ENCODE measurements around the gene MPO.

The MPO gene

DNA sequence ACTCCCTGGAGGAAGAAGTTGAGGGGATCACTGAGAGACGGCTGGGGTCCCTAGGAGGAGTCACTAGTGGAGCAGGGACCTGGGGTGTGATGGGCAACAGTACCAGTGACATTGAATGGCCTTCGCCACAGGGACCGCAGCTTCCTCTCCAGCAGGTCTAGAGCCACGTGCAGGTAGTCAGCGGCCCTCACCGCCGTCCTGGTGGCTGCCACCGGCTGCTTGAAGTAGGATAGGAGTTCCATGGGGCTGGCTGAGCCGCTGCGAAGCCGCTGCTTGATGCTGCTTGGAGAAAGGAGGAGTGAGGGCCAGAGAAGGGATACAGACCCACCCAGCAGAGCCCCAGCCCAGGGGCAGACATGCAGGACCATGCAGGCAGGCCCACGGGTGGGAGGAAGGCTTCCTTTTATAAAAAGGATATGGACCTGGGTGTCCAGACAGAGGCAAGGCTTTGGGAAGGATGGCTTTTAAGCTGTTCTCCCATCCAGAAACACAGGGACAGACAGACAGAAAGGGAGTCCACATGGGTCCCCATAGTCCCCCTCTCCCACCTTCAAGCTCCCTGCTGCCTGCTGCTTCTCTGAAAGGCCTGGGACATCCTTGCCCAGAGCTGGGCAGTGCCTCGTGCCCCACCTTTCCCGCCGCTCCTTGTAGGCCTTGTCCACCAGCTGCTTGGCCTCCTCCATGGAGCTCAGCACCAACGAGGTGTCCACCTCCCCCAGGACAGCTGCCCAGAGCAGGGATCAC is 827 bp downstream of the MPO start:
- DNase-seq (ENCODE audit: low spot score), result peak; percentile 1

DNA sequence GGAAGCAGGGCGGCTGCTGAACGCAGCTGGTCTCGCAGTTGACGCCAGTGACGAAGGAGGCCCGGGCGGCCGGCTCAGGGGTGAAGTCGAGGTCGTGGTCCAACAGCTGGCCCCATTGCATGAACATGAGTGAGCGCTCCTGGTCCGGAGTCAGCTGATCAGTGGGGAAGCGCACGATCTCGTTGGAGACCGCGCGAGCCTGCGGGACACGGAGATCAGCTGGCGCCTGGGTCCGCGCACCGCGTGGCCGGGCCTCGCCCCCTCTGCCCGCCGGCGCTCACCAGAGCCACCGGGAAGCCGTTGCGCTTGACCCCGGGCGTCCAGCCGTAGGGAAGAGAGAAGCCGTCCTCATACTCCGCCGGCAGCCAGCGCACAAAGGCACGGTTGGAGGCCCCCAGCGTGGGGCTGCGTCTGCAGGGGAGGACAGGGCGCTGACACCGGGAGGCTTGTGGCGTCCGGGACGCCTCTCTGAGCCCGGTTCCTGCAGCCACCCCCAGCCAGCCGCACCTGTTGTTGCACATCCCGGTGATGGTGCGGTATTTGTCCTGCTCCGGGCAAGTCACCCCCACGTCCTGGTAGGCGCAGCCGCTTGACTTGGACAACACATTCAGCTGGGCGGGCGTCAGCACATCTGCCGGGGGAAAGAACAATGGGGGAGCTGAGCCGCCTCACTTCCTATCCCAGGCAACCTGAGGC is 1.6 kb downstream of the MPO start:
- DNase-seq (ENCODE audit: low spot score), result no peak

DNA sequence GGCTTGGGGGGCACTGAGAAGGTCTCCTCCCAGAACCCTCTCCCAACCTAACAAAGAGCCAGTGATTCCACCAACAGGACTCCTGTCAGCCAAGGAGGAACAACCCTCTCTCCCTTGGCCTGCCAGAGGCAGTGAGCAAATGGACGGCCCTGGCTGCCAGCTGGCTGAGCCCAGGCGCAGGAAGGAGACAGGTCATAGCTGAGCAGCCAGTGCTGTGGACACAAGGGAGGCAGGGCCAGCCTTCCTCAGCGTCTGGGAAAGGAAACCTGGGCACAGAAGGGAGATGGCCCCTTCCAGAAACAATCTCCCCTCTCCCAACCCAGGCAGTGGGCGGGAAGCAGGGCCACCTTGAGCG is 2.1 kb downstream of the MPO start:
- peak; percentile 26 for DNase-seq (ENCODE audit: low spot score)

DNA sequence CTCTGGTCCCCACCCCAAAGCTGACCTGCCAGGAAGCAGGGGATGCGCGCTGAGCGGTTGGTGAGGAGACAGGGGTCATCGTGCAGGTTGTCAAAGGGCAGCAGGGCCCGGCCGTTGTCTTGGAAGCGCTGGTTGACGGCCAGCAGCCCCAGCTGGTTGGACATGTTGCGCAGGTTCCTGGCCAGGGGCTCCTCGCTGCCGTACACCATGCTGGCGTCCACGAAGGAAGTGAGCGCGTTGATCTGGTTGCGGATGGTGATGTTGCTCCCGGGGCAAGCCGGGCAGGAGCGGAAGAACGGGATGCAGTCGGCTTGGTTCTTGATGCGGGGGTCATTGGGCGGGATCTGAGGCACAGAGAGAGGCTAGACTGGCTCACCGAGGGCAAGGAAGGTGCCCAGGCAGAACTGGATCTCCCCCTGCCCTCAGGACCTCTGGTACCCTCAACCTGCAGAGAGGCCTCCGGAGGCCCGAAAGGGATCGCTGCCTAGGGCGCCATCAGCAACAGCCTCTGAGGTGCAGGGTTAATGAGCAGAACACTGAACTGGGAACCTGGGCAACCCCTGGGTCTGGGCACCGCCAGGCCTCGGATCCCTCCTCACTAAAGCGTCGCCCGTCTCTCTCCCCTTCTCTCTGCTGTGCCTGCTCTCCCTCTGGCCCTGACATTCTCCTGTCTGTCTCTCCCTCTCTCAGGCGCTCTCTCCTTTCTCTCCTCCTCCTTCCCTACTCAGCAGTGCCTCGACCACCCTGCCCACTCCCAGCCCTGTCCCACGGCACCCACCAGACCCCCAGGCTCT is 2.7 kb downstream of the MPO start:
- no peak for DNase-seq (ENCODE audit: low spot score)

DNA sequence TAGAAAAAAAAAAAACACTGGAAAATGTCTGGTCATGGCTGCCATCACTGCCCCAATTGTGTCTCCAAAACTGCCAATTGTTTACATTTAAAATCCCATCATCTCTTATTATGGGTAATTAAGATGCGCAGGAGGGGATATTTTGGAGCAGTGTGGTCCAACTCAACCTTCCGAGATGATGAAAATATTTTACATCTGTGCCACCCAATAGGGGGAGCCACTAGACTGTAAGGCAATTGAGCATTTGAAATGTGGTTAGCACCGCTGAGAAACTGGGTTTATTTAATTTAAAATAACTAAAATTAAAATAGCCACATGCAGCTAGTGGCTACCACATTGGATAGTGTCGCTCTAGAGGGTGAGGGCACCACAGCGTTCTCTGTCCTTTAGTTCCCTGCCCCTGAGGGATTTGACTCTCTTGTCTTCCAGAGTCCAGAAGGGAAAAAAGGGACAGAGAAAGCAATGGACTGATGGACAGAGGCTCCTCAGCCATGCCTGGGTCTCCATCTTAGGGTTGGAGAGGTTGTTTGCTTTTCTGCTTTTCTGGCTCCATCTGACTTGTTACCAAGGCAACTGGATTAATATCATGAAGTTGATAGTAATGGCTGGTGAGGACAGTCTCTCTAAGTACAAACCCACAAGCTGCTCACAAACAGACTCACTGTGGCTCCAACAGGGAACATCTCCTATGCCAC is 3.5 kb downstream of the MPO start:
- DNase-seq (ENCODE audit: low spot score), result no peak

DNA sequence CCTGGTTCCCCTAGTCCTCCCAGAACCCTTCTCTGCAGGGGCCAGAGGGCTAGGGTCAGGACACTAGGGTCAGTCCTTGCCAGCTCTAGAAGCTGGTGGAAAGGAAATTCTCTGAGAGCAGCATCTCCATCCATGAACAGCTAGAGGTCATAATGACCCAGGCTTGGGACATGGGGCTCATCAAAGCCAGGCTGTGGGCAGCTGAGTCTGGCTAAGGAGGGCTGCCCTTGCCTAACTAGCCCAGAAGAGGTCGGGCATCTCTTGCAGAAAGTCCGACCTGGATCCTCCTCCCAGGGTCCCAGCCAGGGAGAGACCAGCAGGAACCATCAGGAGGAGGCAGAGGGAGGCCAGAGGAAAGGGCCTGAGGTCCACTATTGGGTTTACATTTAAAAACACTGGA is 4.3 kb downstream of the MPO start:
- no peak for DNase-seq (ENCODE audit: low spot score)

DNA sequence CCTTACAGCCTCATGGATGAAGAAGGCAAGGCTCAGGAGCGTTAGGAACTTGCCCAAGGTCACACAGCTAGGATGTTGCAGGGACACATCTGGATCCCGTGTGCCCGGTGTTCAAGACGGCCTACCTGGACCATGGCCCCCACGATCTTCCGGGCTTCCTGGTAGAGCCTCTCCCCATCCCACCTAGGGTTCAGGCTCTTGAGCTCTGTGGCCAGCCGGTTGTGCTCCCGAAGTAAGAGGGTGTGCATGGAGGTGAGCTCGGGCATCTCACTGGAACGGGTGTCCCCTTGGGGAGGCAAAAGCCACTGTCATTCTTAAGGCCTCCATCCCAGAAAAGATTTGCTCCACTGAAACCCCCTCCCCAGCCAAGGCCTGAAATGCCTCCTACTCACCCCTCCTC is 5.3 kb downstream of the MPO start:
- no peak for DNase-seq (ENCODE audit: low spot score)

DNA sequence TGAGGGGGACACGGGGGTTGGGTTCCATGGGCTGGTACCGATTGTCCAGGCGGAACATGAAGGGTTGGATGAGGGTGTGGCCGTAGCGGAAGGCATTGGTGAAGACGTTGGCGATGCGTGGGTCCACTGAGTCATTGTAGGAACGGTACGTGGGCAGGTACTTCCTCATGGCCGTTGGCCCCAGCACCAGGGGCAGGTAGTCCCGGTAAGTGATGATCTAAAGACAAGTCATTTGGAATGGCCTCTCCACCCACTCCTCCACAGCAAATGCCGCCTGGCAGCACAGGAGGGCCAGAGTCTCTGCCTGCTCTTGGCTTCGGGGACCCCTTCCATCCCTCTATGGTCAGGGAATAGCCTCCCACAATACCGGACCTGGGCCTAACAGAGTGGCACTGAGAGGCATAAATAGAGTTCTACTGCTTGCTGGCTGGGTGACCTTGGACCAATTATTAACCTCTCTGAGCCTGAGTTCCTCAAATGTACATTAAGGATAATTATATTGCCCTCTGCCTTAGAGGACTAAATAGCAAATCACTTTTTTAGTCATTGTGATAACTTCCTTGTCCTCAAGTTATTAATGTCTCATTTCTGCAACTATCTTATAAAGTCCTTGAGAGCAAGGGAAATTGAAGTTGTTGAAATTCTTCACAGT is 7.2 kb downstream of the MPO start:
- DNase-seq (ENCODE audit: low spot score), result no peak

DNA sequence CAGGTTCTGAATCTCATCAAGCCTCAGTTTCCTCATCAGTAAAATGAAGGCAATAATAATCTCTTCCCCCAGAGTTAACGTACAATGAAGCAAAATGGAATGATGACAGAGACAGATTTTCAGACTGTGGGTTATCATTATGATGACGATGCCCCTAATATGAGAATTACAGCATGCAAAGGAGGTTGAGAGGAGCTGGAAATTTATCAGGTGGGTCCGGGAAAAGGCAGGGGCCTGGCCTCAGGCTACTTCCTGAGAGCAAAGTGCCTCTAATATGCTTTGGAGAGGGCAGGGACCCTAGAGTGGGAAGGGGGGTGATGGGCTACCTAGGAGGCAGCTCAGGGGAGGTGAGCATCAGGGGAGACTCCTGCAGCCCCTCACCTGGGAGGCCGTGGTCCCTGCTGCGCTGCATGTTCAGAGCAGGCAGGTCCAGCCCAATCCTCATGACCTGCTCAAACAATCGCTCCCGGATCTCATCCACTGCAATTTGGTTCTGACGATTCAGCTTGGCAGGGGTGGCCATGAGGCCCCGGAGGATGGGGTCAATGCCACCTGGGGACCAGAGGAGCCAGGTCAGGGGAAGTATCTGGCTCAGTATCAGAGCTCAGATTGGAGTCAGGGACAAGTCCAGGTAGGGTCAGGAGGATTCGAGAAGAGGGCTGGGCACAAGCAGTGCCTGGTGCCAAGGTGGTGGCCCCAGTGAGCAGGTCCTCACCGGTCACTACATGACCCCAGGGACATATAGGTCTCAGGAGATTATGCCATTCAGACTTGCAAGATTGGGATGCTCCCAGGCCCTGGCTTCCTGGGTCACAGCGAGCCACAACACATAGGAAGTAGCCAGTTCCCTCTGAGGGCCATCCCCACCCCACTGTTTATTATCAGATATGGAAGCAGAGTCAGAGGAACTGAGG is 8.1 kb downstream of the MPO start:
- DNase-seq (ENCODE audit: low spot score), result no peak

DNA sequence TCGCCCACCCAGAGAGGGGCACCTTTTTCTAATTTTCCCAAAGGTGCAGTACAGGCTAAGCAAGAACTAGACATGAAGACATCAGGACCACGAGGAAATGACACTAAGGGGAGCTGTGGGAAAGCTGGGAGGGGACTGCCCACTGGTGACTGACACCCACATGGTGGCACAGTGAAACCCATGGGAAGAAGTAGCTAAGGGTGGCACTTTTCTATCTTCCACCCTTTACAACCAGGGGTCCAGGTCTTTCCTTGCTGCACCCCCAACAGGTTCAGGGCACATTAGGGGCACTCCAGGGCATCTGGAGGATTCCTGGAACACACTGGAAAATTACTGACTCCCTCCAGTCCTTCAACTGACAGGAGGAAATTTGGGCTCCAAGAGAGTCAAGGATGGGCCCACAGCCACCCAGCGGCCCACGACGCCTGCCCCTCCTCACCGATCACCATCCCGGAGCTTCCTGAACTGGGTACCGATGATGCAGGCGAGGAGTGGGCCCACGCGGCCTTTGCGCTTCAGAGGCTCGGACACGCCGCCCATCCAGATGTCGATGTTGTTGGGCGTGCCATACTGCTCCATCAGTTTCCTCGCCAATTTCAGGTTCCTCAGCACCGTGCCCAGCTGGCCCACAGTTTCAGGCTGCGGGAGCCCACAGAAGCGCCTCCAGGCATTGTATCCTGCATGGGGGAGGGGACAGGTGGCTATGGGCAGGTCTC is 9.4 kb downstream of the MPO start:
- no peak for DNase-seq (ENCODE audit: low spot score)

DNA sequence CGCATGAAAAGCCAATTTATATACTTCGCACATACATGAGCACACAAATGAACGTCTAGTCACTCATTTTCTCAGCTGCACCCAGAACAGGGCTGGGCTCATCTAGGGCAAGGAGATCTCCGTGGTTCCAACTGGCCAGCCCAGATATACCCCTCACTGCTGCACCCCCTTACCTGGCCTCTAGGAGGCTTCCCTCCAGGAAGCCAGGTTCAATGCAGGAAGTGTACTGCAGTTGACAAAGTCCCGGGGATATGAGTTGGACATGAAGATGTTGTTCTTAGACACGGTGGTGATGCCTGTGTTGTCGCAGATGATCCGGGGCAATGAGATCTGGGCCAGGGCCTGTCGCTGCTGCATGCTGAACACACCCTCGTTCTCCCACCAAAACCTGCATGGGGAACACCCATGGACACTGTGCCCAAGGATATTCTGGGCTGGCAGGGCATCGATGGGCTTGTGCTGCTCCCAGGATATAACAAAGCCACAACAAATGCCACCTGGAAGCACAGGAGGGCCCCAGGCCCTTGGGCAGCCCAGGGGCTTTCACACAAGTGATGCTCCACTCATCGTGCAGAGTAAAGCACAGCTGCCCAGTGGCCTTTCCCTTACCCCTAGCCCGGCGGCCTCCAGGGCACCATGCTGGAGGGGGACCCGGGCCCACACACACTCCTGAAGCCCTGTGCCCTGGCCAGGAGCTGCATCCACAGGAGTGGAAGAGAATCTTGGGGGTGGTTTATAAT is 10.1 kb downstream of the MPO start:
- DNase-seq (ENCODE audit: low spot score), result no peak

DNA sequence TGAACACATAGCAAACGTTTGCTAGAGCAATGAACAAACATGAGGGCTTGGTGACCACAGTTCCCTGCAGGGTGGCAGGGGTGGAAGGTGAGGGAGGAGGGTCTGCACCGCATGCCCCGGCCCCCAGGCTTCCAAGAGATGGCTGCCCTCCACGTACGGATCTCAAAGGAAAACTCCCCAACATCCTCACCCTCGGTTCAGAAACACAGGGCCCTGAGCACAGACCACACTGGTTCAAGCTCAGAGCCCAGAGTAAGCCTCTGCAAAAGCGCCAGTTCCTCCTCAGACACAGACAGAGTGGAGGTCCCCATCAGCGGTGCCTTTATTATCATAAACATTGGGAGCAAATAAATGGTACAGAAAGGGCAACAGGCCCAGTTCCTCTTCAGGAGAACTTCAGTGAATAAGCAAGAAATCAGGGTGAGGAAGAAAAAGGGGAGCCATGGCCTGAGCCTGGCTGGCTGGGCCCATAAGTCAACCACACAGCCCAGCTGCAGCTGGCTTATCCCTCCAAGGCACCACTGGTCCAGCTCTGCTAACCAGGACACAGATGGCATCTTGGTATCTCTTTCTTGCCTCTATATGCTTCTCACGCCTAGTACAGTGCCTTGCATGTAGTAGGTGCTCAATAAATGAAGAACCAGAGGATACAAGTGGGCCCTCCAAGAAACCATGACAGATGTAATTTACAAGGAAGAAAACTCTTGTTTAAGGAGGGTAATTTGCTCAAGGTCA is 11.0 kb downstream of the MPO start:
- no peak for DNase-seq (ENCODE audit: low spot score)

DNA sequence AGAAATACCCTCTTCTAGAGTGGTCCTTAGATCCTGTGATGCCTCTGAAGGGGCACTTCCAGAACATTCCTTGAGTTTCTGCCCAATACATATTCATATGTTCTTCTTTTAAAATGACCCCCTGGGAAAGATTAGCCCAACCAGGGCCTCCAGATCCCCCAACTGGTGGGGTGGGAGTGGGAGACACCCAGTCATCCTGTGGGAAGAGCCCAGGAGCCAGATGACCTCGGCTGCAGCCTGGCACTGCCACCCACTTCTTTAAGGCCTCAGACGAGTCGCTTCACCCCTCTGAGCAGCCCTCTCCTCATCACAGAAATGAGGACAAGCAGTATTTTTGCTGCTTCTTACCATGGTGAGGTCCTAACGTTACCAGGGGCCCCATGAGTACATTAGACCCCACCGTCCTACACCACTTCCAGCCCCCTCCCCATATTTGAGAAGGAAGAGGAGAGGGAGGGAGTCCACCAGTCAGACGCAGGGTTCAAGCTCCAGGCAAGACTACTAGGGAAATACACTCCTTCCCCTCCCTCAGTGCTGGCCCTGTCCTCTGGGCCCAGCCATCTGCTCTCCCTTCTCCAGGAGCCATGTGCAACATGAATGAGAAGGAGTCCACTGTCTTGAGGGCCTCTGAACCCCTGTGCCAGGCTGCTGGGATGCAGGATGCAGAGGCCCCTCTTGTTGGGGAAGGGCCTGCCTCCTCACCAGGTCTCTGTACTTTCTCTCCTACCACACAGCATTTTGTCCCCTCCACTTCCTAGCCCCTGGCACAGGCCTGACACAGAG is 11.8 kb downstream of the MPO start:
- DNase-seq (ENCODE audit: low spot score), result no peak

DNA sequence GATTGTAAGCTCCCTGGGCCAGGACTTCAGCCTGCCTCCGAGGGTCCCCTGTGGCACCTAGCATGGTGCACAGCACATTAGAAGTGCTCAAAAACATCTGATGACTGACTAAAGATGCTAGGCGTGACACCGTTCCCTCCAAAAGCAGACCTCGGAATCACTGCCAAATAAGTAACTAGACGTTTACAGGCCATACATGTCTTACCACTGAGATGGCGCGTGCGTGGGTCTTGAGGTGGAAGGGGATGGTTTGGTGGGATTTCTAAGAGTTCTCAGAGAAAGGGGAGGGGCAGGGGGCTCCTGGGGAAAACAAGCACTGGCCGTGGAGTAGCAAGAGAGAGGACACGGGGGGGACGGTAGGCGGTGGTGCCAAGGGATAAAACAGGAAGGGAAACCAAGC is 12.4 kb downstream of the MPO start:
- no peak for DNase-seq (ENCODE audit: low spot score)

DNA sequence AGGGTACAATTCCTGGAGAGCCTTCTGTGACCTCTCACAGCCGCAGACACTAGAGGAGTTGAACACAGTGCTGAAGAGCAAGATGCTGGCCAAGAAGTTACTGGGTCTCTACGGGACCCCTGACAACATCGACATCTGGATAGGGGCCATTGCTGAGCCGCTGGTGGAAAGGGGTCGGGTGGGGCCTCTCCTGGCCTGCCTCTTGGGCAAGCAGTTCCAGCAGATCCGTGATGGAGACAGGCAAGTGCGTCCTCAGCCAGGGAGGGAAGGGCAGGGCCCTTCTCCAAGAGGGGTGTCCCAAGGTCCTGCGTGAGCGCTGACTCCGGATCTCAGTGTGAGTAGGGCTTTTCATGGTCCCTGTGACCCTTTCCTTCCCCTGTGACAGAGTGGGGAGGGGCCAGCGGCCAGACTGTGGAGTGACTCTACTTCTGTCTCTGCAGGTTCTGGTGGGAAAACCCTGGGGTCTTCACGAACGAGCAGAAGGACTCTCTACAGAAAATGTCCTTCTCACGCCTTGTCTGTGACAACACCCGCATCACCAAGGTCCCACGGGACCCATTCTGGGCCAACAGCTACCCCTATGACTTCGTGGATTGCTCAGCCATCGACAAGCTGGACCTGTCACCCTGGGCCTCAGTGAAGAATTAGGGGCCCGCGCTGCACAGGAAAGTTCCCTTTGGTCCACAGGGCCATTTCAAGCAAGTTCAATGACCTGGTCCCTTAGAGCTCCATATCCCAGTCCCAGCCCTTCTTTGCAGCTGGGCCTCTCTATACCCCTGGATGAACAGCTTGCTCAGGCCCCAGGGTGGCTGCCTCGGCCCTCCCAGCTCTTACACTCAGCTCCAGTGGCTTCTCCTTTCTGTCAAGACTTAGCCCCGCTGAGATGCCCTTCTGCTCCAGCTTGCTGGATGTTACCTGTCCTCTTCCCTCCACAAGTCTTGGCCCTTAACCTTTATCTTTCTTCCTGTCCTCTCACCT is 13.1 kb downstream of the MPO start:
- DNase-seq (ENCODE audit: low spot score), result no peak

DNA sequence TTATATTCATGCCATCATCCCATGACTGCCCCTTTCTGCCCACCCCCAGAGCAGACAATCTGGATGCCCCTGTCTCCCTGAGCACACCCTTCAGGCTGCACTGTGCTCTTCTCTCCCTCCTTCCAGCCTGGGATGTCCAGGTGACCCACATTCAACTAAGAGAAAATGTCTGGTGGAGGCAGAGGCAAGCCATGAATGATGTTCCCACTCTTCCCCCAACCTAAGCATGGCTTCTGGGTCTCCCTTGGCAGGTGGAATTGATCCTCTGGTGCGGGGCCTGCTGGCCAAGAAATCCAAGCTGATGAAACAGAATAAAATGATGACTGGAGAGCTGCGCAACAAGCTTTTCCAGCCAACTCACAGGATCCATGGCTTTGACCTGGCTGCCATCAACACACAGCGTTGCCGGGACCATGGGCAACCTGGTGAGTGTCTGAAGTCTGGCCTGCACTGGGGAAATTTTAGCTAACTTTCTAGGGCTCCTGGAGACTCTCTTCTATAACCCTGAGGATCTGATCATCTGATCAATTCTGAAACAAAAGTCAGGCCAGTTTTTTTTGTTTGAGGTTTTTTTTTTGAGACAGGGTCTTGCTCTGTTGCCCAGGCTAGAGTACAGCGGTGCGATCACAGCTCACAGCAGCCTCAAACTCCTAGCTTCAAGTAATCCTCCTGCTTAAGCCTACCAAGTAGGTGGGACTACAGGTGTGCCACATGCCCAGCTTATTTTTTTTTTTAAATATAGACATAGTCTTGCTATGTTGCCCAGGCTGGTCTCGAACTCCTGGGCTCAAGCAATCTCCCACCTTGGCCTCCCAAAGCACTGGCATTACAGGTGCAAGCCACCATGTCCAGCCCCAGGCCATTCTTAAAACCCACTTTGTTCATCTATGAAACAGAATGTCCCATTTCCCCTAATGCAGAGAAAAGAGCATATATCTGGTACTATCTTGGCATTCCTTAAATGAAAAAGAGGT is 14.5 kb downstream of the MPO start:
- DNase-seq (ENCODE audit: low spot score), result no peak

Data from AG08395 (cell line).